Neural cell (in vitro differentiated cells): ENCODE results near the gene CNTD1. TPM values are rescaled to one million over a fixed set of nuclear protein-coding genes. Genes with fewer than 3 reads are reported as not detected.

Experiments
- H2AFZ ChIP-seq: fragments of 200-600, 300-800 bp; sonication (generic), shearing (Covaris generic); 2 replicates; pipeline ENCODE4 v1.6.0; 2014; ENCODE audit warnings: low read depth, mild to moderate bottlenecking, antibody characterized with exemption, low read length, moderate library complexity
- H3F3A ChIP-seq: fragments of 200-600 bp; shearing (Covaris generic); 2 replicates; pipeline ENCODE4 v1.6.1; 2016; ENCODE audit warnings: mild to moderate bottlenecking, moderate library complexity, mixed read lengths, antibody characterized with exemption, low read length; ENCODE audit not compliant: insufficient read depth, poor library complexity, severe bottlenecking
- H3K27ac ChIP-seq: fragments of 200-600, 300-800 bp; sonication (generic), shearing (Covaris generic); 2 replicates; pipeline ENCODE4 v1.5.1; 2014; ENCODE audit warnings: mild to moderate bottlenecking, low read length, moderate library complexity
- H3K27me3 ChIP-seq: fragments of 300-800, 200-600 bp; sonication (generic), shearing (Covaris generic); 2 replicates; pipeline ENCODE4 v1.6.0; 2014; ENCODE audit warnings: mild to moderate bottlenecking, low read depth, low read length, moderate library complexity; ENCODE audit not compliant: insufficient read depth
- H3K36me3 ChIP-seq: fragments of 300-800, 200-600 bp; sonication (generic), shearing (Covaris generic); 2 replicates; pipeline ENCODE4 v1.5.1; 2014; ENCODE audit warnings: mild to moderate bottlenecking, antibody characterized with exemption, low read length, moderate library complexity; ENCODE audit not compliant: insufficient read depth
- H3K4me2 ChIP-seq: fragments of 300-800, 200-600 bp; sonication (generic), shearing (Covaris generic); 2 replicates; pipeline ENCODE4 v1.6.0; 2014; ENCODE audit warnings: mild to moderate bottlenecking, low read length
- H3K4me3 ChIP-seq: fragments of 300-800, 200-600 bp; sonication (generic), shearing (Covaris generic); 2 replicates; pipeline ENCODE4 v1.5.1; 2014; ENCODE audit warnings: mild to moderate bottlenecking, low read length, moderate library complexity
- H3K79me2 ChIP-seq: fragments of 200-600 bp; shearing (Covaris generic); replicated peaks from 2 replicates; pipeline ENCODE4 v1.6.0; 2014; ENCODE audit warnings: mild to moderate bottlenecking, low read length, moderate library complexity; ENCODE audit not compliant: insufficient read depth
- H3K9ac ChIP-seq: fragments of 300-800, 200-600 bp; sonication (generic), shearing (Covaris generic); 2 replicates; pipeline ENCODE4 v1.6.1; 2016; ENCODE audit warnings: mild to moderate bottlenecking, low read length, mixed read lengths
- H3K9me2 ChIP-seq: fragments of 200-600 bp; shearing (Covaris generic); 2 replicates; pipeline ENCODE4 v1.6.1; 2016; ENCODE audit warnings: mild to moderate bottlenecking, low read length, mixed read lengths; ENCODE audit not compliant: insufficient read depth
- H3K9me3 ChIP-seq: fragments of 200-600, 300-800 bp; sonication (generic), shearing (Covaris generic); 2 replicates; pipeline ENCODE4 v1.6.1; 2016; ENCODE audit warnings: mild to moderate bottlenecking, mixed run types, low read length, moderate library complexity, mixed read lengths
- H4K20me1 ChIP-seq: fragments of 200-600 bp; shearing (Covaris generic); 2 replicates; pipeline ENCODE4 v1.6.1; 2016; ENCODE audit warnings: mild to moderate bottlenecking, mixed run types; ENCODE audit not compliant: insufficient read depth
- EP300 ChIP-seq: fragments of 450-650 bp; conservative IDR thresholded peaks from 2 replicates; pipeline ENCODE4 v1.6.1; 2014; ENCODE audit warnings: antibody characterized with exemption, mild to moderate bottlenecking, moderate library complexity; ENCODE audit not compliant: poor library complexity, severe bottlenecking
- EZH2 ChIP-seq: fragments of 200-600, 300-800 bp; shearing (Covaris generic), sonication (generic); IDR thresholded peaks from 2 replicates; pipeline ENCODE4 v1.6.1; 2014; ENCODE audit warnings: antibody characterized with exemption, low read length, borderline replicate concordance, mild to moderate bottlenecking; ENCODE audit not compliant: insufficient read depth, poor library complexity, severe bottlenecking
- MXI1 ChIP-seq: fragments of 450-650 bp; conservative IDR thresholded peaks from 2 replicates; pipeline ENCODE4 v1.6.1; 2014; ENCODE audit warnings: antibody characterized with exemption, mild to moderate bottlenecking; ENCODE audit not compliant: poor library complexity, severe bottlenecking
- POLR2AphosphoS5 ChIP-seq: IDR thresholded peaks from 2 replicates; pipeline ENCODE4 v1.6.1; 2012
- RAD21 ChIP-seq: fragments of 450-650 bp; conservative IDR thresholded peaks from 2 replicates; pipeline ENCODE4 v1.6.1; 2014; ENCODE audit warnings: antibody characterized with exemption, mild to moderate bottlenecking, moderate library complexity
- SMC3 ChIP-seq: fragments of 450-650 bp; conservative IDR thresholded peaks from 2 replicates; pipeline ENCODE4 v1.6.1; 2014; ENCODE audit warnings: antibody characterized with exemption, mild to moderate bottlenecking, moderate library complexity; ENCODE audit not compliant: poor library complexity
- TAF1 ChIP-seq: IDR thresholded peaks from 2 replicates; pipeline ENCODE4 v1.6.1; 2012; ENCODE audit warnings: low read depth
- polyA plus RNA-seq: library from polyadenylated mRNA; depleted of rRNA; stranded (reverse); fragments of >200 nt; gene quantifications from 2 replicates; pipeline ENCODE4 v1.2.3, GENCODE V29; 2014
- TF ChIP-seq, protein P1 (sequence below): fragments of 450-650 bp; IDR thresholded peaks from 2 replicates; pipeline ENCODE4 v1.5.1; 2014; ENCODE audit warnings: antibody characterized with exemption, mild to moderate bottlenecking, moderate library complexity; ENCODE audit not compliant: poor library complexity, severe bottlenecking
- TF ChIP-seq, protein P2 (sequence below): IDR thresholded peaks from 2 replicates; pipeline ENCODE4 v1.6.1; 2012; ENCODE audit warnings: borderline replicate concordance

Gene CNTD1
- polyA plus RNA-seq, 1 donor from 2014 or later = 0.21 TPM

DNA sequence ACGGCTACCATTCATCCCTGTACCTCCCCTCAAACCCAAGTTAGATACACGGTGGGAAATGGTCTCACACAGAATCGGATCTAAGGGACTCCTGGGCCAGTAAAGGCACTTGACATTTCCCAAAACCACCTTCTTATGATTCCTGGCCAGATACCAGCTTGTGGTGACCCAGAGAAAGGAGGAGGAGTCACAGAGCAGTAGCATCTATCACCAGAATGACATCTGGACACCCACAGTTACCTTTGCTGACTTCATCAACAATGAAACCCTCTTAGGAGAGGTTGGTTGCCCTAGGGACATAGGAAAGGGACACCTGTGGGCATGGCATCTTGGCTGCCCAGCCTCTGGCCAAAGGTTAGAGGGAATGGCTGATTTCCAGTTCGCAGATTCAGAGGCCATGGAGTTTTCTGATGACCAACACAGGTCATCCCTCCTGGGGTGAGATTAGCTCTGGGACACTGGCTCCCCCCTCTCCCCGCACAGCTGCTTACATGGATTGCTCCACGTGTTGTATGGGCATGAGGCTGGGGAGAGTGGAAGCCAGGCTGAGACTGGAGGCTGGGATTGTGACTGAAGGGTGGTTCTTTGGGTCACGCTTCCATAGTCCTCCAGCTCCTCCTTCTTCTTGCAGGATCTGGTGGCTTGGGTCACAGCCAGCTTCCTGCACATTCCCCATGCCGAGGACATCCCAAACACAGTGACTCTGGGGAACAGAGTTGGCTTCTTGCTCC is 51.0 kb downstream of the CNTD1 start:
- TF ChIP-seq MXI1 (no peak), RAD21 (no peak), SMC3 (no peak), EZH2 (no peak), POLR2AphosphoS5 (no peak), TAF1 (no peak), EP300 (no peak)
- TF ChIP-seq, protein P1, sequence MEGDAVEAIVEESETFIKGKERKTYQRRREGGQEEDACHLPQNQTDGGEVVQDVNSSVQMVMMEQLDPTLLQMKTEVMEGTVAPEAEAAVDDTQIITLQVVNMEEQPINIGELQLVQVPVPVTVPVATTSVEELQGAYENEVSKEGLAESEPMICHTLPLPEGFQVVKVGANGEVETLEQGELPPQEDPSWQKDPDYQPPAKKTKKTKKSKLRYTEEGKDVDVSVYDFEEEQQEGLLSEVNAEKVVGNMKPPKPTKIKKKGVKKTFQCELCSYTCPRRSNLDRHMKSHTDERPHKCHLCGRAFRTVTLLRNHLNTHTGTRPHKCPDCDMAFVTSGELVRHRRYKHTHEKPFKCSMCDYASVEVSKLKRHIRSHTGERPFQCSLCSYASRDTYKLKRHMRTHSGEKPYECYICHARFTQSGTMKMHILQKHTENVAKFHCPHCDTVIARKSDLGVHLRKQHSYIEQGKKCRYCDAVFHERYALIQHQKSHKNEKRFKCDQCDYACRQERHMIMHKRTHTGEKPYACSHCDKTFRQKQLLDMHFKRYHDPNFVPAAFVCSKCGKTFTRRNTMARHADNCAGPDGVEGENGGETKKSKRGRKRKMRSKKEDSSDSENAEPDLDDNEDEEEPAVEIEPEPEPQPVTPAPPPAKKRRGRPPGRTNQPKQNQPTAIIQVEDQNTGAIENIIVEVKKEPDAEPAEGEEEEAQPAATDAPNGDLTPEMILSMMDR = no peak
- TF ChIP-seq, protein P2, sequence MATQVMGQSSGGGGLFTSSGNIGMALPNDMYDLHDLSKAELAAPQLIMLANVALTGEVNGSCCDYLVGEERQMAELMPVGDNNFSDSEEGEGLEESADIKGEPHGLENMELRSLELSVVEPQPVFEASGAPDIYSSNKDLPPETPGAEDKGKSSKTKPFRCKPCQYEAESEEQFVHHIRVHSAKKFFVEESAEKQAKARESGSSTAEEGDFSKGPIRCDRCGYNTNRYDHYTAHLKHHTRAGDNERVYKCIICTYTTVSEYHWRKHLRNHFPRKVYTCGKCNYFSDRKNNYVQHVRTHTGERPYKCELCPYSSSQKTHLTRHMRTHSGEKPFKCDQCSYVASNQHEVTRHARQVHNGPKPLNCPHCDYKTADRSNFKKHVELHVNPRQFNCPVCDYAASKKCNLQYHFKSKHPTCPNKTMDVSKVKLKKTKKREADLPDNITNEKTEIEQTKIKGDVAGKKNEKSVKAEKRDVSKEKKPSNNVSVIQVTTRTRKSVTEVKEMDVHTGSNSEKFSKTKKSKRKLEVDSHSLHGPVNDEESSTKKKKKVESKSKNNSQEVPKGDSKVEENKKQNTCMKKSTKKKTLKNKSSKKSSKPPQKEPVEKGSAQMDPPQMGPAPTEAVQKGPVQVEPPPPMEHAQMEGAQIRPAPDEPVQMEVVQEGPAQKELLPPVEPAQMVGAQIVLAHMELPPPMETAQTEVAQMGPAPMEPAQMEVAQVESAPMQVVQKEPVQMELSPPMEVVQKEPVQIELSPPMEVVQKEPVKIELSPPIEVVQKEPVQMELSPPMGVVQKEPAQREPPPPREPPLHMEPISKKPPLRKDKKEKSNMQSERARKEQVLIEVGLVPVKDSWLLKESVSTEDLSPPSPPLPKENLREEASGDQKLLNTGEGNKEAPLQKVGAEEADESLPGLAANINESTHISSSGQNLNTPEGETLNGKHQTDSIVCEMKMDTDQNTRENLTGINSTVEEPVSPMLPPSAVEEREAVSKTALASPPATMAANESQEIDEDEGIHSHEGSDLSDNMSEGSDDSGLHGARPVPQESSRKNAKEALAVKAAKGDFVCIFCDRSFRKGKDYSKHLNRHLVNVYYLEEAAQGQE = no peak
- Histone ChIP-seq H3K27me3 (no peaks in the 10 kb centered on the region), H3K27ac (no peak overlapping the region)

DNA sequence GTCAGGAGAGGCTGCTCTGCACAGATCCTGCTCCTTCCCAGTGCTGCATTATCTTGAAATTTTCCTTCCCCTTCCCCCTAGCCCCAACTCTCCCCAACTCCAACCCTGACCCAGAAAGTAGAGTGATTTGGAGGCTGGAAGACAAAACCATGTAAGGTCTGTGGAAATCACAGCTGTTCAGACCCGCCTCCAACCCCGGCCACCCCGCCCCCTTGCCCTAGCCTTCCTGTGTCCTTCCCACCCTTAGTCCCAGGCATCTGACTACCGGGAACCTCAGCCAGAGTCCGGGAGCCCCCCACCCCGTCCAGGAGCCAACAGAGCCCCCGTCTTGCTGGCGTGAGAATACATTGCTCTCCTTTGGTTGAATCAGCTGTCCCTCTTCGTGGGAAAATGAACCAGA is 52.3 kb downstream of the CNTD1 start, which contains the start of gene AOC3:
Gene AOC3, plus strand, starts transcription at position 246 of the 400 bp plus-strand sequence. Its CDS starts 145 bp downstream, at position 391.
- Histone ChIP-seq H3K4me2 (no peak within 1 kb of the TSS), H2AFZ (no peak within 1 kb of the TSS), H3K9ac (no peak within 1 kb of the TSS), H3K9me2 (no peaks in the 10 kb centered on the region), H3K36me3 (no peaks in the 10 kb centered on the region), H4K20me1 (no peaks in the 10 kb centered on the region), H3F3A (no peaks in the 10 kb centered on the region), H3K79me2 (no peaks in the 10 kb centered on the region), H3K27me3 (no peaks in the 10 kb centered on the region), H3K27ac (no peak within 1 kb of the TSS), H3K9me3 (no peaks in the 10 kb centered on the region), H3K4me3 (no peak within 1 kb of the TSS)
- TF ChIP-seq, protein P1 = no peak
- TF ChIP-seq EZH2 (no peak), POLR2AphosphoS5 (no peak), MXI1 (no peak), EP300 (no peak), TAF1 (no peak), SMC3 (no peak), RAD21 (no peak)
- TF ChIP-seq, protein P2 = no peak

More for the DNA sequence above, 51.0 kb downstream of the CNTD1 start:
- Histone ChIP-seq H3K4me3 (no peak overlapping the region), H3F3A (no peaks in the 10 kb centered on the region), H3K36me3 (no peaks in the 10 kb centered on the region), H2AFZ (no peak overlapping the region), H3K9me2 (no peaks in the 10 kb centered on the region), H4K20me1 (no peaks in the 10 kb centered on the region), H3K79me2 (no peaks in the 10 kb centered on the region), H3K9me3 (no peaks in the 10 kb centered on the region), H3K9ac (no peak overlapping the region), H3K4me2 (no peak overlapping the region)
